Activated CD4-positive, alpha-beta T cell treated with anti-CD3 and anti-CD28 coated beads, Interleukin-2, amount 50 U/mL, for 1 hour (primary cell): Measurements from ENCODE around the gene PSMD2.
"Not testable (repeated sequence)": the region's sequence is repeated elsewhere in the genome, so short reads cannot be mapped to it uniquely, and the experiment has no call there.

Experiments
- DNase-seq: peaks from one replicate; pipeline ENCODE4 v3.0.0-alpha.2; 2020

PSMD2 gene

GRCh38 chr3:184320104-184320445, 21.0 kb downstream of the PSMD2 start:
- DNase-seq, result peak; percentile 38

- no peak for DNase-seq
These were observed 22.6 kb downstream of the PSMD2 start for GRCh38 chr3:184321666-184322065.

GRCh38 chr3:184322731-184323487, 23.9 kb downstream of the PSMD2 start:
- no peak for DNase-seq

DNA sequence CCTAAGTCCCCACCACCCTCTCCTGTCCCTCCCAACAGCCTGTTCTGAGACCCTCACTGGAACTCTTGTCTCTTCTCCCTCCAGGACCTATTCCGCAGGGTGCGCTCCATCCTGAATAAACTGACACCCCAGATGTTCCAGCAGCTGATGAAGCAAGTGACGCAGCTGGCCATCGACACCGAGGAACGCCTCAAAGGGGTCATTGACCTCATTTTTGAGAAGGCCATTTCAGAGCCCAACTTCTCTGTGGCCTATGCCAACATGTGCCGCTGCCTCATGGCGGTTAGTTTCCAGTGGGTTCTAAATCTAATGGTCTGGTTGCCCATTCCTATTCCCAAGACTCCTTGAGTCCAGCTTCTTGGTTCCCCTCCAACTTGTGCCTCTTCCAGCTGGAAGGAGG, 24.7 kb downstream of the PSMD2 start:
- DNase-seq, result no peak

- DNase-seq, result no peak
These were observed 26.2 kb downstream of the PSMD2 start for GRCh38 chr3:184325269-184325668.

DNA sequence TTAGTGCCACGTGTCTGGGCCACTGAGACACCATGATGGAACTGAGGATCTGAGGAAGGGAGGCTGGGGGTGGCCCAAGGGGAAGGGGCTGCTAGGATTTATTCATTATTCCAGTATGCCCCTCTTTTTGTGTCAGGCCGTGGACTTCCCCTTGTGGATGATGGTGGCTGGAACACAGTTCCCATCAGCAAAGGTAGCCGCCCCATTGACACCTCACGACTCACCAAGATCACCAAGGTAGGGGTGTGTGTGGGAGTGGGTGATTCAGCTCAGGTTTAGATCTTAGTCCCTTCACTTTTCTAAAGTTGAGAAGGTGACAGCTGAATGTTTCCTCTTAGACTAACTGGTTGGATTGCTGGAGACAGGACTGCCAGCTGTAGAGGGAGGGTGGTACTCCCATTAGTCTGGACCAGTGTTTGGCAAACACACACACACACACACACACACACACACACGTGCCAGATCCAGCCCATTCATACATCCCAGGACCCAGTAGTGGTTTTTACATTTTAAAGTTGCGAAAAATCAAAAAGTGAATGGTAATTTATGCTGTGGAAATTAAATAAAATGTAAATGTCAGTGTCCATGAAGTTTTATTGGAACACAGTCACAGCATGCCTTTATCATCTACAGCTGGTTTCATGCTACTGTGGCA, 26.8 kb downstream of the PSMD2 start:
- DNase-seq, result no peak

GRCh38 chr3:184327171-184327570, 28.1 kb downstream of the PSMD2 start:
- DNase-seq, result no peak

GRCh38 chr3:184328516-184328915, 29.5 kb downstream of the PSMD2 start:
- no peak for DNase-seq

DNA sequence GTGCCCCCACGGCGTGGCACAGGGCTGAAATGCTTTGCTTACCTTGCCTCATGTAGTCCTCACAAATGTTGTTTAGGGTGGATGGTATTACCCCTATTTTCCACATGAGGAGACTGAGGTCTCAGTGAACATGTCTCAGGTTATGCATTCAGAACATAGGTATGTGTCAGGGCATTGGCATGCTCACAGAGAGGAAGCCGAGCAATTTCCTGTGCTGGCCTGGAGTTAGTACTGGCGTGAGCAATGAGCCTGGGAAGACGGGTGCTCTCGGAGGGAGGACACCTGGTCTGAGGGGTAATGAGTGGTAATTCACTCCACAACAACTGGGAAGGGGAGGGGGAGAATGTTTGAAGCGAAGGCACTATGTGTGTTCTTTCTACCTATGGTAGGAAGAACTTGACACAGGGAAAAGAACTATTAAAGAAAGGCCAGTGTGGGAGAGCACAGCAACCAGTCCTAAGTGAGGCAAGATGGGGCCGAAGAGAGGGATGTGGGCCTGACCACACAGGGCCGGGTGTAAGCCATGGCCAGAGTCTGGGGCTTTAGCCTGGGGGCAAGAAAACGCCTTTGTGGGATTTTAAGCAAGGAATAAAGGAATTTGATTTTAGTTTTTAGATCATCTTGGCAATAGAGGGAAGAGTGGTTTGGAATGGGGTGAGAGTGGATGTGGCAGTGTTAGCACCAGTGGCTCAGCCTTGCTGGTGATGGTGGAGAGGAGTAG, 33.5 kb downstream of the PSMD2 start:
- DNase-seq, result no peak

- no peak for DNase-seq
These were observed 34.1 kb downstream of the PSMD2 start for GRCh38 chr3:184333190-184333589.

- no peak for DNase-seq
These were observed 34.7 kb downstream of the PSMD2 start for GRCh38 chr3:184333700-184334099.

GRCh38 chr3:184334470-184335158, 35.6 kb downstream of the PSMD2 start:
- DNase-seq, result peak; percentile 32

DNA sequence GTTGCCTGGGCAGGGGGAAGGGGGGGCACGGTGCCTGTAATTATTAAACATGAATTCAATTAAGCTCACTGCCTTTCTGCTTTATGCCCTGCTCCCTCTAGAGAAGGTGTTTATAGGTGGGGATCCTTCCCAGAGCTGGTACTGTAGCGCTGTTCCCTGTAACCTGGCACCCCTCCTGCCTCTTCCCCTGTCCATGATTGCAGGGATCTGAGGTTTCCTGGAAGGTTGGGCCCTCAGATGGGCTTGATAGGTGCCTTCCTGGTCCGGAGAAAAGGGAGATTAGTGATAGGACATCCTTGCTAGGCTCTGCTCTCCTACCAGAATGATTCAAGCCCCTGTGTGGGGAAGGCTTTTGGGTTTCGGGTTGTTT, 36.2 kb downstream of the PSMD2 start:
- DNase-seq, result no peak

DNA sequence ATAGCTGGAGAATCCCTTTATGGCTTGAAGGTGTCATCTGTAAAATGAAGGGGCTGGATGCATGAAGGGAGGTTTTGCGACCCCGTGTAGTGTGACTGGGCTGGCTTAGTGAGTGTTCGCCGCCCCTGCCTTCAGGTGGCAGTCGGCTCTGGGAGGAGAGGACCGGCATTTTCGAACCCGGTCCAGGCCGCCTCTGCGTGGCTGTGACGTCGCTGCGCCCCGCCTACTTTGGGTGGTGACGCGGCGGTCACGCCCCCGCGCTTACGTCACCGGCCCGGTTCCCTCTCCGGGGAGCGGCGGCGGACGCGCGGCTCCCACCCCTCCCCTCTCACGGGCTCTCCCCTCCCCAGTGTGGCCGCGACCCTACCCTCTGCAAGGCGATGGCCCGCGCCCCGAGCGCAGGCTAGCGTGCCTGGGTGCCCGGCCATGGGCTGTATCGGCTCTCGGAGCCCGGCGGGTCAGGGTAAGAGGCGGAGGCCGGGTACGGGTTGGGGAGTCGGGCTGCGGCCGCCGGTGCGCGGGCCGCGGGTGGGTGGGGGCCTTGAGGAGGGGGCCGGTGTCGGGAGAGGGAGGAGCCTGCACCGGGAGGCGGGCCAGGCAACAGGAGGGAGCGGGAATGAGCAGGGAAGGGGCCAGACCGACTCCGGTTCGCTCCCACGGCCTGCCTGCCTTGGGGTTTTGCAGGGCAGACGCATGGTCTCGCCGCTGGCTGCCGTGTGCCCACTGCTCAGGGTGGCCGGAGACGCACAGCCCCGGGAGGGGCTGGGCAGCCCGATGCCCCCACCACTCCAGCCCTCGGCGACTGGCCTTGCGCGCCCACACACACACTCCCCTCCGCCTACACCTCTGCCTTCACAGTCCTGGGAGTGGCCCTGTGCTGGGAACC, 36.9 kb downstream of the PSMD2 start:
- DNase-seq, result peak; percentile 89

GRCh38 chr3:184336547-184337398, 37.7 kb downstream of the PSMD2 start:
- DNase-seq, result no peak

- DNase-seq, result no peak
These were observed 38.3 kb downstream of the PSMD2 start, which contains the start of gene FAM131A for GRCh38 chr3:184337399-184337714. TSS of gene FAM131A (plus strand) at chr3:184337600. CDS start at chr3:184337631, 31 bp downstream.

DNA sequence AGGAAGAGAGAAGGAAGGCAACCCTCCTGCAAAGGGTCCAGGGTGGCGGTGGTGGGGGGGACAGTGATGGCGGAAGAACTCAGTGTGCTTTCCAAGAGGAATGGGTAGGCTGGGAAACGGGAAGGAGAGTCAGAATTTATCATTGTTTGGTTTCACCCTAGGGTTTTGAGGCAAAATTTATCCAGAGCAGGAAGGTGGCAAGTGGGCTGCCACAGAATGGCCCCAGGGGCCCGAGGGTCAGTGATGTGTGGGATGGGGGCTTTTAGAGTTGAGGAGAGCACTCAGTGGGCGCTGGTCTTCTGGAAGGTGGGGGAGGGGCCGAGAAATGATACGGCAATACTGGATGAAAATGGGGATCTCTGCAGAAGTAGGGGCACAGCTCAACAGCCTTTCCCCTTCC, 38.9 kb downstream of the PSMD2 start:
- DNase-seq, result no peak

GRCh38 chr3:184338511-184338945, 39.5 kb downstream of the PSMD2 start:
- no peak for DNase-seq

DNA sequence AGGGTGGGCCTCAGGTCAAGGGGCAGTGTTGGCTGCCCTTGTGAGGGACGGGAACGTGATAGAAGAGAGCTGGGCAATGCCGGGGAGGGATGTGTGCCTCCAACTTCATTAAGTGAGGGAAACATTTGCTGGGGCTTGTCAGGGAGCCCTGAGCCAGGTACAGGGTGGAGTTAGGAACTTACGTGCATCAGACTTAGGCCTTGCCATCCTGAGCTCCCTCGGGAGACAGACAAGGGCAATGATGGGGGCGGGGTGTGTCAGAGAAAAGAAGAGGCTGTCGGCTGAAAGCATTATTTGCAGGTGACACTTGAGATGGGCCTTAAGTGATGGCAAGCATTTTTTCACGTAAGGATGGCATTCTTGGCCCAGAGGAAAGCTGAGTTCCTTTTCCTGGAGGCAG, 40.0 kb downstream of the PSMD2 start:
- no peak for DNase-seq

DNA sequence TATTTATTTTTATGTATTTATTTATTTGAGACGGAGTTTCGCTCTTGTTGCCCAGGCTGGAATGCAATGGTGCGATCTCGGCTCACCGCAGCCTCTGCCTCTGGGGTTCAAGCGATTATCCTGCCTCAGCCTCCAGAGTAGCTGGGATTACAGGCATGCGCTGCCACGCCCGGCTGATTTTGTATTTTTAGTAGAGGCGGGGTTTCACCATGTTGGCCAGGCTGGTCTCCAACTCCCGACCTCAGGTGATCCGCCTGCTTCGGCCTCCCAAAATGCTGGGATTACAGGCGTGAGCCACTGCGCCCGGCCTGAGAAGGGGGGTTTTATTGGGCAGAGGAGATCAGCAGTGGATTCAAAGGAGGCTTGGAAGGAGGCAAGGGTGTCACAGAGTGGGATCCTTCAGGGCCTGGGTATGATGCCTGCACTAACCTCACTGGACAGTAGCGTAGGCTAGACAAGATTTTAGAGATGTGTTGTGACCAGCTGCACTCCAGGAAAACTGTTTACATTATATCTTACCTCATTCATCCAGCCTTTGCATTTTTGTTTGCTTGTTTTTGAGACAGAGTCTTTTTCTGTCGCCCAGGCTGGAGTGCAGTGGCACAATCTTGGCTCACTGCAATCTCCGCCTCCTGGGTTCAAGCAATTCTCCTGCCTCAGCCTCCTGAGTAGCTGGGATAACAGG, 40.6 kb downstream of the PSMD2 start:
- DNase-seq, result not testable (repeated sequence)

- DNase-seq, result no peak
These were observed 42.9 kb downstream of the PSMD2 start for GRCh38 chr3:184341925-184342324.
